Peyer's patch (tissue), 4 donors: ENCODE measurements around the gene TMEM175.

Source experiments
- CTCF ChIP-seq, 6 experiments: fragments of 450-650 bp in 4 of 6; fragments of 200-600 bp in 2 of 6; sonication (generic) in 1 of 6; IDR thresholded peaks; one replicate each; pipeline ENCODE4 v1.5.1; 2017 to 2019; ENCODE audit warnings: antibody characterized with exemption in 6 of 6, mild to moderate bottlenecking in 3 of 6, moderate library complexity in 1 of 6
- POLR2A ChIP-seq, 2 donors: fragments of 450-650 bp; IDR thresholded peaks; one replicate each; pipeline ENCODE4 v1.5.1; 2017; ENCODE audit warnings: antibody characterized with exemption in 2 of 2, mild to moderate bottlenecking in 2 of 2, moderate library complexity in 2 of 2

- TF ChIP-seq CTCF (IDR thresholded peaks at IDR 0.05): no peak
- TF ChIP-seq POLR2A (IDR thresholded peaks at IDR 0.05): no peak
Measured at GRCh38 chr4:903066-904046, 28.9 kb upstream of the TMEM175 start.
